HUES64 (cell line): ENCODE data around the gene SCAPER.
"Not testable (repeated sequence)": the region's sequence is repeated elsewhere in the genome, so short reads cannot be mapped to it uniquely, and the experiment has no call there.

Experiments
- H3K27ac ChIP-seq: 2 replicates; pipeline ENCODE4 v1.7.0; 2013; ENCODE audit warnings: low read depth, low read length, inconsistent platforms
- H3K27me3 ChIP-seq: 2 replicates; pipeline ENCODE4 v1.6.1; 2013; ENCODE audit warnings: mild to moderate bottlenecking, low read length; ENCODE audit not compliant: insufficient read depth
- H3K36me3 ChIP-seq: 2 replicates; pipeline ENCODE4 v1.6.1; 2013; ENCODE audit warnings: mild to moderate bottlenecking, low read length; ENCODE audit not compliant: insufficient read depth
- H3K4me1 ChIP-seq: 2 replicates; pipeline ENCODE4 v1.6.1; 2013; ENCODE audit warnings: mild to moderate bottlenecking, low read length, moderate library complexity; ENCODE audit not compliant: insufficient read depth
- H3K4me3 ChIP-seq: 2 replicates; pipeline ENCODE4 v1.5.1; 2013; ENCODE audit warnings: mild to moderate bottlenecking, low read length, moderate library complexity
- H3K9ac ChIP-seq: 2 replicates; pipeline ENCODE4 v1.6.1; 2013; ENCODE audit warnings: mild to moderate bottlenecking, low read depth, low read length
- H3K9me3 ChIP-seq: 2 replicates; pipeline ENCODE4 v1.6.1; 2013; ENCODE audit warnings: low read depth, low read length; ENCODE audit not compliant: insufficient read depth
- WGBS: fragments of 150-250, 120-280 bp; methylation state at CpG from one replicate; pipeline ENCODE4 v1.1.7; 2013; ENCODE audit warnings: missing lambda C conversion rate; 5-methylcytosine and 5-hydroxymethylcytosine counted together

Gene SCAPER

GRCh38 chr15:76846782-76847181 lies 58.4 kb downstream of the SCAPER start:
- Histone ChIP-seq H3K36me3 (no peaks in the 10 kb centered on the region), H3K9me3 (no peaks in the 10 kb centered on the region), H3K27ac (no peak overlapping the region), H3K27me3 (no peaks in the 10 kb centered on the region), H3K4me1 (0 out of 2 replicates have a peak, but pooled peaks cover 3% of the 10 kb centered on the region), H3K4me3 (no peak overlapping the region), H3K9ac (no peak overlapping the region)
- WGBS, result 90% methylated on average over 1 of the region's 1 CpG

- Histone ChIP-seq H3K9me3 (no peaks in the 10 kb centered on the region), H3K27me3 (no peaks in the 10 kb centered on the region), H3K36me3 (no peaks in the 10 kb centered on the region), H3K9ac (no peak overlapping the region), H3K4me1 (0 out of 2 replicates have a peak, but pooled peaks cover 3% of the 10 kb centered on the region), H3K27ac (no peak overlapping the region), H3K4me3 (no peak overlapping the region)
- 78% methylated on average over 3 of the region's 3 CpGs for WGBS
Observed at GRCh38 chr15:76844096-76844495, 61.0 kb downstream of the SCAPER start.

- H3K9me3 ChIP-seq, result no peaks in the 10 kb centered on the region
- H3K4me1 ChIP-seq, result 0 out of 2 replicates have a peak, but pooled peaks cover 3% of the 10 kb centered on the region
- H3K36me3 ChIP-seq, result no peaks in the 10 kb centered on the region
- H3K9ac ChIP-seq, result no peak overlapping the region
- no peak overlapping the region for H3K4me3 ChIP-seq
- WGBS, result 80% methylated on average over 1 of the region's 1 CpG
- no peaks in the 10 kb centered on the region for H3K27me3 ChIP-seq
- no peak overlapping the region for H3K27ac ChIP-seq
Observed at GRCh38 chr15:76843269-76843668, 61.9 kb downstream of the SCAPER start.

DNA sequence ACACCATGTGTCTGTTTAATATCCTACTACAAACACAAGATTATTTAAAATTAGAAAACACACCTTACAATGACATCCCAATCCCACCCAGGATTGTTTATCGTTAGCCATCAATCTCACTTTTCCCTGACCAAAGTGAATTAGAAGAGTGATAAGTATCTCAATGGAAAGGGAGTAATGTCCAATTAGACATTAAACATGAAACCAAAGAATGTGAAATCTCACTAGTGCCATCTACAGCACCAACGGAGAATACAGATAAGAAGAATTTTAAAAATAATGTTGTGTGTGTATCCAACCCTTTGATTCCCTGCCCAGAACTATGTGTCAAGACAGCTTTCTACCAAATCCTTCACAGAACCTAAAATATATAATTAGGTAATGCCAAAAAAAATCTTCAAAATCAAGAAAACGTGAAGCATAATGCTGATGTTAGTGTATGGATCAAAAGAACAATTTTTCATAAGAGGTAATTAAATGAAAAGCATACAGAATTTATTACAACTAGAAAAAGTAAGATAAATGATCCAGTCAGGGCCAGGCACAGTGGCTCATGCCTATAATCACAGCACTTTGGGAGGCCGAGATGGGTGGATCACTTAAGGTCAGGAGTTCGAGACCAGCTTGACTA lies 64.2 kb downstream of the SCAPER start:
- Histone ChIP-seq H3K4me3 (no peak overlapping the region), H3K9me3 (no peaks in the 10 kb centered on the region), H3K36me3 (no peaks in the 10 kb centered on the region), H3K9ac (no peak overlapping the region), H3K27me3 (no peaks in the 10 kb centered on the region), H3K27ac (no peak overlapping the region), H3K4me1 (0 out of 2 replicates have a peak, but pooled peaks cover 3% of the 10 kb centered on the region)
- WGBS, result 94% methylated on average over 2 of the region's 5 CpGs

GRCh38 chr15:76839173-76839572 lies 66.0 kb downstream of the SCAPER start:
- Histone ChIP-seq H3K9ac (no peak overlapping the region), H3K4me1 (no peaks in the 10 kb centered on the region), H3K9me3 (no peaks in the 10 kb centered on the region), H3K4me3 (no peak overlapping the region), H3K27me3 (no peaks in the 10 kb centered on the region), H3K36me3 (no peaks in the 10 kb centered on the region), H3K27ac (no peak overlapping the region)
- WGBS, result 100% methylated on average over 1 of the region's 3 CpGs

DNA sequence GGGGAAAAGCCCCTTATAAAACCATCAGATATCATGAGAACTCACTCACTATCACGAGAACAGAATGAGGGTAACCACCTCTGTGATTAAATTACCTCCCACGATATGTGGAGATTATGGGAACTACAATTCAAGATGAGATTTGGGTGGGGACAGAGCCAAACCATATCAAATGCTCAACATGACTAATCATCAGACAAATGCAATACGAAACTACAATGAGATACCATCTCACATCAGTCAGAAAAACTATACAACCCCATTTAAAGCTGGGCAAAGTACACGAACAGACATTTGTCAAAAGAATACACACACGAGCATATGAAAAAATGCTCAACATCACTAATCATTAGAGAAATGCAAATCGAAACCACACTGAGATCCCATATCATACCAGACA lies 67.7 kb downstream of the SCAPER start:
- no peak overlapping the region for H3K9ac ChIP-seq
- no peaks in the 10 kb centered on the region for H3K27me3 ChIP-seq
- no peaks in the 10 kb centered on the region for H3K4me1 ChIP-seq
- H3K4me3 ChIP-seq, result no peak overlapping the region
- H3K9me3 ChIP-seq, result no peaks in the 10 kb centered on the region
- 86% methylated on average over 4 of the region's 6 CpGs for WGBS
- H3K27ac ChIP-seq, result no peak overlapping the region
- no peaks in the 10 kb centered on the region for H3K36me3 ChIP-seq

GRCh38 chr15:76829939-76830338 lies 75.2 kb downstream of the SCAPER start:
- no peak overlapping the region for H3K9ac ChIP-seq
- H3K27me3 ChIP-seq, result no peaks in the 10 kb centered on the region
- no peak overlapping the region for H3K4me3 ChIP-seq
- WGBS, result 95% methylated on average over 3 of the region's 4 CpGs
- no peaks in the 10 kb centered on the region for H3K4me1 ChIP-seq
- H3K9me3 ChIP-seq, result no peaks in the 10 kb centered on the region
- H3K36me3 ChIP-seq, result no peaks in the 10 kb centered on the region
- no peak overlapping the region for H3K27ac ChIP-seq

DNA sequence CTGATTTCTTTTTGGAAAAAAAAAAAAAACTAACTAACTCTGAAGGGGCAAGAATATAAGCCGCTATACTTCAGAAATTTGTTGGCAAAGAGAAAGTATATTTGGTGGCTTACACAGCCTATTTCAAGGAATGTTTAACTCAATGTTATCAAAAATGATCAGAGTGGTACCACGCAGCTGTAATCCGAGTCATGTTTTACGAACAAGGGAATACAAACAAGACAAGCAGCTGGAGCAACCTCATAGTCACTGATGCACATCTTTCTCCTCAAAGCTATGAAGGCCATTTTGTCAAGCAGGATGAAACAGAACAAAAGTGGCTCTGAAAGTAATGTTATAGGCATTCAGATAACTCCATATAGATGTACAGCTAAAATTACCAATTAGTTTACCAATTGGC lies 81.2 kb downstream of the SCAPER start:
- WGBS, result 94% methylated on average over 4 of the region's 4 CpGs
- H3K4me3 ChIP-seq, result no peak overlapping the region
- H3K9me3 ChIP-seq, result no peaks in the 10 kb centered on the region
- no peaks in the 10 kb centered on the region for H3K4me1 ChIP-seq
- H3K9ac ChIP-seq, result no peak overlapping the region
- no peaks in the 10 kb centered on the region for H3K27me3 ChIP-seq
- no peaks in the 10 kb centered on the region for H3K36me3 ChIP-seq
- no peak overlapping the region for H3K27ac ChIP-seq

GRCh38 chr15:76823303-76823702 lies 81.8 kb downstream of the SCAPER start:
- Histone ChIP-seq H3K4me1 (no peaks in the 10 kb centered on the region), H3K27ac (no peak overlapping the region), H3K9me3 (no peaks in the 10 kb centered on the region), H3K27me3 (no peaks in the 10 kb centered on the region), H3K36me3 (no peaks in the 10 kb centered on the region), H3K4me3 (no peak overlapping the region), H3K9ac (no peak overlapping the region)
- WGBS, result 94% methylated on average over 2 of the region's 2 CpGs

GRCh38 chr15:76818926-76819325 lies 86.2 kb downstream of the SCAPER start:
- H3K9ac ChIP-seq, H3K27ac ChIP-seq, H3K27me3 ChIP-seq, H3K4me3 ChIP-seq, H3K4me1 ChIP-seq, H3K36me3 ChIP-seq, H3K9me3 ChIP-seq: not testable (repeated sequence)
- WGBS, result 94% methylated on average over 9 of the region's 9 CpGs

DNA sequence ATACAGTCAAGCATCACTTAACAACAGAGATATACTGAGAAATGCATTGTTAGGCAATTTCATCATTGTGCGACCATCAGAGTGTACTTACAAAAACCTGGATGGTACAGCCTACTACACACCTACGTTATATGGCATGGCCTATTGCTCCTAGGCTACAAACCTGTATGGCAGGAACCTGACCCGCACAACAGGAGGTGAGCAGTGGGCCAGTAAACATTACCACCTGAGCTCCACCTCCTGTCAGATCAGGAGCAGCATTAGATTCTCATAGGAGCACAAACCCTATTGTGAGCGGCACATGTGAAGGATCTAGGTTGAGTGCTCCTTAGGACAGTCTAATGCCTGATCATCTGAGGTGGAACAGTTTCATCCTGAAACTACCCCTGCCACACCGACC lies 89.7 kb downstream of the SCAPER start:
- Histone ChIP-seq H3K9me3 (0 out of 2 replicates have a peak, but pooled peaks cover 4% of the 10 kb centered on the region), H3K36me3 (no peaks in the 10 kb centered on the region), H3K27ac (no peak overlapping the region), H3K27me3 (no peaks in the 10 kb centered on the region), H3K4me3 (no peak overlapping the region), H3K9ac (no peak overlapping the region), H3K4me1 (no peaks in the 10 kb centered on the region)
- 95% methylated on average over 5 of the region's 5 CpGs for WGBS

DNA sequence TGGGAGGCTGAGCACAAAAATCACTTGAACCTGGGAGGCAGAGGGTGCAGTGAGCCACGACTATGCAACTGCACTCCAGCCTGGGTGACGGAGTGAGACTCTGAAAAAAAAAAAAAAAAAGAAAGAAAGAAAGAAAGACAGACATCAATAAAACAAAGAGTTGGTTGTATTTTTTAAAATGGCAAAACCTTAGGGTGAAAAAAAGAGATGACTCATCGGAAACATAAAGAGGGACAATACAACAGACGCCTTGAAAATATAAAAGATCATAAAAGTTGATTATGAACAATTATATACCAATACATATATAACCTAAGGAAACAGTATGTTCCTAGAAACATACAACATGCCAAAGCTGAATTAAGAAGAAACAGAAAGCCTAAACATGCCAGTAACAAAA lies 92.8 kb downstream of the SCAPER start:
- no peak overlapping the region for H3K27ac ChIP-seq
- H3K27me3 ChIP-seq, result no peaks in the 10 kb centered on the region
- no peaks in the 10 kb centered on the region for H3K36me3 ChIP-seq
- 89% methylated on average over 2 of the region's 4 CpGs for WGBS
- H3K4me1 ChIP-seq, result peaks cover 8% of the 10 kb centered on the region
- H3K9ac ChIP-seq, result no peak overlapping the region
- no peak overlapping the region for H3K4me3 ChIP-seq
- no peaks in the 10 kb centered on the region for H3K9me3 ChIP-seq
